Stimulated activated CD4-positive, alpha-beta T cell treated with anti-CD3 and anti-CD28 coated beads, Interleukin-2, amount 100 ng/mL, for 48 hours (primary cell): ENCODE measurements around the gene NUCKS1.
A peak's percentile ranks its signal among the peaks of the same experiment; 100 is the strongest.

Experiments used
- DNase-seq, 2 donors: peaks; one replicate each; pipeline ENCODE4 v3.0.0-alpha.2; 2020

The NUCKS1 gene, protein sequence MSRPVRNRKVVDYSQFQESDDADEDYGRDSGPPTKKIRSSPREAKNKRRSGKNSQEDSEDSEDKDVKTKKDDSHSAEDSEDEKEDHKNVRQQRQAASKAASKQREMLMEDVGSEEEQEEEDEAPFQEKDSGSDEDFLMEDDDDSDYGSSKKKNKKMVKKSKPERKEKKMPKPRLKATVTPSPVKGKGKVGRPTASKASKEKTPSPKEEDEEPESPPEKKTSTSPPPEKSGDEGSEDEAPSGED

GRCh38 chr1:205750138-205751035 is at the start of gene NUCKS1:
TSS of gene NUCKS1 (minus strand) at chr1:205750182. CDS start at chr1:205749973, 209 bp downstream.
- peak; percentile 87 to 91 for DNase-seq

- DNase-seq = no peak
Observed at GRCh38 chr1:205798577-205798976, 48.6 kb upstream of the NUCKS1 start.

GRCh38 chr1:205797168-205797567 is 47.2 kb upstream of the NUCKS1 start:
- no peak for DNase-seq

- no peak for DNase-seq
Observed at GRCh38 chr1:205794011-205794730, 44.2 kb upstream of the NUCKS1 start.

DNA sequence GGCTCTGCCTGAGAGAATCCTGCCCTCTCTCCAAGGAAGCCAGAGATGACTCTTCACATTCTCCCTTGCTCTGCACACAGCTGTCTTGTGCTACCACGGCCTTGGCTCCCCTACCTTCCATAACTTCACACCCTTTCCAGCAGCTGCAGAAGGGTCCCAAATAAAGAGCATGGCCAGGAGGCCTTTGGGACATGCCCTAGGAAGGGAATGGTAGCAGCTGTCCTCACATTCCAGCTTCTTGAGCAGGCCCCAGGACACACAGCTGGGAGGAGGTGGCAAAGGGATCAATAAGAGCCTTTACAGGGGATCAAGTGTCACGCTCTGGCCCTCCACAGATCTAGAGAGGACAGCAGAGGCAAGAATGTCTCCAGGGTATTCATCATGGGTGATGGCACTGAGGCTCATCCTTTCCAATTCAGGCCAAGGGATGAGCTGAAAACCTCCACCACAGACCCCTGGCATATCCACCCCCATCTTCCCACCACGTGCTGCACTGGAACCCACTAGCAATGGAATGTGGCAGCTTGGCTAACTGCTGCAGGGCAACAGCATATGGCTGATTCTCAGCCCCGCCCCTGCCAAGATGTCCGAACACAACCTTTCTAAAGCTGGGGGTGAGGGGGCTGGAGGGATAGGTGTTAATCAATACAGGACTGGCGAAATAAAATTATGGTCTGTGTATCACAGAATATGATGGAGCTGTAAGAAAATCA is 43.1 kb upstream of the NUCKS1 start:
- no peak for DNase-seq

DNA sequence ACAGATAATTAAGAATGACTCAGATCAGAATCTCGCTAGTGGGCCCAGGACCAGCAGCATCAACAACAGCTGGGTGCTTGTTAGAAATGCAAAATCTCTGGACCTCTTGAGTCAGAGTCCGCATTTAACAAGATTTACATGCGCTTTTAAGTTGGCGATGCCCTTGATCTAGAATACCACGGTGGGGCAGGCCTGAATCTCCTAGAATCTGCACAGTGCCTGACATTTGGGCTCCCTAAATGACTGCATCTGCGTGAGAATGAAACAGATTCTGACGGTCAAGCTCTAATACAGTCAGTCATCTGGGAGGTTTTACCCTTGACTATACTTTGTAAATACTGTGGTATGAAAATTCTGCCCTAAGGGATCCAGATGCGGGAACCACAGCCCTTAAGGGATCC is 42.5 kb upstream of the NUCKS1 start:
- no peak for DNase-seq

DNA sequence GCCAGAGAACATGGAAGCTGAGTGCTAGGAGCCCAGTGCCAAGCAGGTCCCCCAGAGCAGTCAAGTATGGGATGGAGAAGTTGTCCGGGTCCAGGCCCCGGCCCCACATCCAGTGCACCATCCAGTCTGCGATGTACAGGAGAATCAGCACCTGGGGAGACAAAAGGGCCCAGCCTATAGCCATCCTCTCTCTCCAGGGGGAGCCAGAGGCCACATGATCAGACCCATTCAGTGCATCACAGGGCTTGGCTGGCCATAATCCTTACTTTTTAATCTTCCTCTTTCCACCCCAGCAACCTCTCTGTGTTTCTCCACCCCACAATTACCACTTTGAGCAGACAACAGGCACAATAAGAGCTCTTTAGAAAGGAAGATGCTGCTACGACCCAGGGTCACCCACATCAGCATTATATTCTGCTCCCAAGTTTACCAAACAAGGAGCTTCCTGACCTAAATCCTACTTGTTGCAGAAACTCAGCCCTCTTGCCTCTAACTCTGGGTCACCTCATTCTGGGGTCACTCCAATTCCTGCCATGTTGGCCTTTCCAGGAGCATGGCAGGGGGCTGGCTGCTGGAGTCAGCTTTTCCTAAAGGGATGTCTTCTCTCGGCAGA is 41.7 kb upstream of the NUCKS1 start:
- DNase-seq = peak; percentile 45 to 50

DNA sequence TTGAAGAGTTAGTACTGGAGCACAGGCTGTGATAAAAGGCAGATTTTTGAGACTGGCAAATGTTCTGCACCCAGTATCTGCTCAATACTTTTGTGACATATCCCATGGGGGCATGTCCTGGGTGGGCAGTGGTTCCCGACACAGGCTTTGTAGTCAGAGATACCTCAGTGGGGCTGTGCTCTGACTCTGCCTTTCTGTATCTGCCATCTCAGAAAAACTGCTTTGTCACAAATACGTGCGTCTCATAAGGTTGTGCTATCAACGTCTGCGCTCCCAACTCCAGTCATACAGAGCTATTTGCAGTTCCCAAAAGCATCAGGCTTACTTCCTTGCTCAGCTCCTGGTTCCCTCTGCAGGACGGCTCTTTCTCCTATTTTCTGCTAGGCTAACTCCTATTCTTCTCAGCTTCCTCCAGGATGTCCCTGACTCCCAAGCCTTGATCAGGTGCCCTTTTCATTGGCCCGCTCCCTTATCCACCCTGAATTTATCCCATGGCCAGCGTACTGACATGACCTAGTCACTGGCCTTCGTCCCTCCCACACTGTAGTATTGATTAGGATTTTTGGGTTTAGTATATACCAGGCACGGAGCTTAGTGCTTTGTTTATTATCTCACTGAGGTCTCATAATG is 37.4 kb upstream of the NUCKS1 start:
- DNase-seq = no peak

- no peak for DNase-seq
Observed at GRCh38 chr1:205786601-205787000, 36.6 kb upstream of the NUCKS1 start.

DNA sequence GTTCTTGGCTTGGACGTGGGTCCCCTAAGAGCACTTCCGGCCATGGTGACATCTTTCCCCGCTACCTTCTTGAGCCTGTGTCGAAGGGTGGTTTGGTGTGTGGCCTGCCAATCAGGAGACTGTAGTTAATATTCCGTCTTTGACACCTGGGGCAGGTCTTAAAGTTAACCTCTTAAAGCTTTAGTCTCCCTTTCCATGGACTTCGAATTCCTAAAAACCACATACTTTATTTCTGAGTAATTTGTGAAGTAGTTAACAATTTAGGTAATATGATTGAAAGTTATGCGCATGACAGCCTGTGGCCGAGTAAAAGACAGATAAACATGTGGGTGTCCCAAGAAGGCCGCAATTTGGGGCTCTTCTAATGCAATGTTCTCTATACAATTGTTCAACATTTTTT is 35.5 kb upstream of the NUCKS1 start:
- no peak for DNase-seq

DNA sequence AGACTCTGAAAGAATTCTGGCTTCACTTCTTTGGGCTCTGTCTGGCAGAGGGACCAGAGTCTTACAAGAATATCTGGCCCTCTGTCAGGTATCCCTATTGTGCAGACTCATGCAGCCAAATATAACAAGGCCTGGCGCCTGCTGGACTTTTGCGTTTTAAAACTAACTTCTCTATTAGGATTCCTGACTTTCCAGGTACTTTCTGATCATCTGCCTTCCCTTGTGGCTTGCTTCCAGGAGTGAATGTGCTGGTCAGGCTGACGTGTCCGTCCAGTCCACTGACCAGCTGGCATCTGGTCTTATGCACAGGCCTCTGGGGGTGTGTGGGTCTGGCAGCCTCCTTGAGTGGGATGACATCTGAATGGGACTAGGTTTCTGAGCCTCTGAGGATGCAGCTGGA is 33.9 kb upstream of the NUCKS1 start:
- no peak for DNase-seq

DNA sequence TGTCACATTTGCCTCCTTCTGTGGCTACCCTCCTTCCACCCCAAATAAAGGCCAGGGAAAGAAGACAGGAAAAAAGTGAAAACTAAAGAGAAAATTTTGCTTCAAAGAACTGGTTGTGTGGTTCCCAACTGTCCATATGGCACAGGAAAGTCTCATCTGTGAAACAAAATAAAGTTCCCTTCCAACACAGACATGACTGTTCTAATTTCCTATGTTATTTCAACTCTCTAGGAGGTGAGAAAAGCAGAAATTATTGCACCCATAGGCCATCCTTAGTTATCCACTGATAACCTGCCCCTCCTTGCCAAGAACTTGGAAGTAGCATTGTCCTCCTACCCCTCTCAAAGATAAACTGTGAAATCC is 33.4 kb upstream of the NUCKS1 start:
- DNase-seq = no peak

DNA sequence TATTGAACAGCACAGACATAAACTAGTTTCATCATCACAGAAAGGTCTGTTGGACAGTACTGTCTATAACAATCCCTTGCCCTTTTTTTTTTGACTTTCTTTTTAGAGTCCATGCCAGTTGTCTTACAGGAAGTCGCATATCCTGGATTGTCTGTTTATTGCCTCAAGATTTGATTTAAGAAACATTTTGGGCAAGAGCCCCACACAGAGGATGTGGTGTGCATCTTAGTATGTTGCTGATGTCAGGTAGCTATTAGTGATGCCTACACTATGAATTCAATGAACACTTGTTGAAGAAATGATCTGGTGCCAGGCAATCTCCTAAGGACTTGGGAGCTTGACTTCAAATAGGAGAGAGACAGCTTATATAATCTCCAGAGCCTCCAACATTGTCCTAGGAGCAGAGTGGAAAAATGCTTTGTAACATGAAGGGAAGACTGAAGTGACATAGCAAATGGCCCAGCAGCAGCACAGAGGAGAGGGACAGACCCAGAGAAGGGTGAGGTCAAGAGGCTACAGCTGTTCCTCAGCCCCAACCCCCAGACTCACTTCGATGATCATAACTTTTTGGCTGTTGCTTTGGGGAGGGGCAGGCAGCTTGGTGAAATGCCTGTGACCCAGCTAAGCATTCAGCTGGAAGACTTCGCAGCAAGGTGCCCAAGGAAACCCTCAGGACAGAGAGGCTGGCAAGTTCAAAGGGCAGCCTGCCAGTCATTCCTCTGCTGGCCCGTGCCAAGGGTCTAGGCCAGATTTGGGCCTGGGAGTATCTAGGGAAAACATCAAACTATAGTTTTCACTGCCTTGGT is 32.8 kb upstream of the NUCKS1 start:
- DNase-seq = no peak

GRCh38 chr1:205780335-205780734 is 30.4 kb upstream of the NUCKS1 start:
- DNase-seq = no peak

GRCh38 chr1:205777994-205778393 is 28.0 kb upstream of the NUCKS1 start:
- no peak for DNase-seq

DNA sequence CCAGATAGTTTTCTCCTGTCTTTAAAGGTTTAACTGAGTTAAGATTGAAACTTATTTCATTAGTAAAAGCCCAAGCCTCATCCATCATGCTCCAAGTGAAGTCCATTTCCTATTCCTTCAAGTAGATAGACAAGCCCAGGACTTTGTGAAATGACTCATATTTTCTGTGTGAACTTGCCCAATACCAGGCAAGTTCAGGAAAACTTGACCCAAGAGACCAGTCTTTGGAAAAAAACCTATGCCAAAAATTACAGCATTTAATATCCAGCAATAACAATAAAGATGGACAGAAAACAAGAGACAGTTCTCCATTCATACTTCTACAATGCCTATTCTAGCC is 25.7 kb upstream of the NUCKS1 start:
- no peak for DNase-seq

DNA sequence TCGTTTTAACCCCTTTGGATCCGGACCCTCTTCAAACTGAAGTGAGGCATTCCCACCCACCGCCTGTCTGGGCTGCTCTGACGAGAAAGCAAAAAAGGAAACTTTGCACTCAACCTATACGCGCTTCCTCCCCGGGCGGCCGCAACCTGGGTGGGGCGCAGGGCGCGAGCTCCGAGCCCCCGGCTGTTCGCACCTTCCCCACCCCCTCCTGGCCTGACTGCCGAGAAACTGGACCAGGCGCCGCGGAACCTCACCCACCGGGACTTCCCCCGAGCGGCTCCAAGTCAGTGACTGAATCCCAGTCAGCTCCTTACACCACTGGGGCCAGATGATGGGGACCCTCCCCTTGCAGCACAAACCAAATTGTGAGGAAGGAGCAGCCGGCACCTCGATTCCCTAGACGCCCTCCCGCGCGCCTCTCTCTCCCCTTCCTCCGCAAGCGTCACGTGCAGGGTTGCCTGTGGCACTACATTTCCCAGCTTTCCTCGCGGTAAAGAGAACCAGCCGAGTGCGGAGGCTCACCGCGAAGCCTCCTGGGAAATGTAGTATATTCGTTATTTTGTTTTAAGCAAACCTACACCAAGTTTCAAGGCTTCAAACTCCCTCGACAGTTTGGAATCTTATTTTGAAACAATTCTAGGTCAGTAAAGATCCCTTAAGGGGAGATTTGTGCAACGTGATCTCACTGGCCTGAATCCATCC is 25.2 kb upstream of the NUCKS1 start, which contains the start of gene RAB29:
Gene RAB29, minus strand, starts transcription at position 468 of the 702 bp plus-strand sequence. CDS start 526 bp downstream, outside the sequence.
- peak; percentile 68 to 73 for DNase-seq

DNA sequence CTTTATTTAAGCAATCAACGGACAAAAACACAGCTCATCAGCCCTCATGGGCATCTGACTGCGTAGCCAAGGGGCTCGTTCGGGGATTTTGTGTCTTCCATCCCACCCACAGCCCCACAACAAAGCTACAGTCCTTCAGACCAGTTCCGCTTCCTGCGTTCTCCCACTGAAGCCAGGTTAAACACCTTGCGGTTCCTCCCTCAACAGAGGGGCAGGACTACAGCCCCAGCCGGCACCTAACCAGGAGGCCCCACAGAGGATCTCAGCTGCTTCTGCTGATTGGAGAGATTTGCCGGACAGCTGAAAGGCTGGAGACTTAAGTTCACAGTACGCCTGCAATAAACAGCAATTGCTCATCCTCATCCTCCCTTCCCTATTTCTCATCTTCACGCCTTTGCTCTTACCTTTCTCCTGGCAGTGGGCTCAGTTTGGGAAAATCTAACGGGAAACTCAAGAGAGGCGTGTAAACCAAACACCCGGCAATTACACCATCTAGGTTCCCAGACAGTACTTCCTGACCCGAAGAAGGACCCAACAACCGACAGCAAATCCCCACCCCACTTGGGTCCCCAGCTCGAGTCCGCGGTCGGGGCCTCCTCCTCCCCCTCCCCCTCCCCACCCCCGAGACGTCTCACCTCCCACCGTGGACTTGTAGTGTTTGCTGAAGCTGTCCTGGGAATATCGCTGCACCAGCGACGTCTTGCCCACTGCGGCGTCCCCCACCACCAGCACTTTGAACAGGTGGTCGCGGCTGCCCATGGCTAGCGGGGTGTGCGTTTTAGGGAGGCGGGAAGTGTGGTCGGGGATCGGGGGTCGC is 24.4 kb upstream of the NUCKS1 start:
- peak; percentile 12 to 27 for DNase-seq

DNA sequence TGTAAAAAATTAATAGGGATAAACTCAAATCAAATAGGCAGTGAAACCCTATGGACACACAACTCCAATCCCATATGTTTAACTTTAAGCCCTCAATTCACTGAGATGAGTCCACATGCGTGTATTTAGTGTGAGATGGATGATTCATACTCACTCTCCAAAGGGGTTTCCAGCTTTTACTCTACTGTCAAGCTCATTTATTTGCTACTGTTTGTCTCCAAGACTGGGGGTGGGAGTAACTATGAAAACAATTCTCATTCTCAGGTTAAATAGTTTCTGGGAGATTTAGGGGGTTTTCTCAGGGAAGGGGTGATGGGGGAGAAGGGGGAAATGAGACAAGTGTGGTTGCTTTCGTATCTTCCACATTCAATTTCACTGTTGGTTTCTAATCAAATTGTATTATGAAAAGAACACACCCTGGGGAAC is 22.6 kb upstream of the NUCKS1 start:
- DNase-seq = no peak

DNA sequence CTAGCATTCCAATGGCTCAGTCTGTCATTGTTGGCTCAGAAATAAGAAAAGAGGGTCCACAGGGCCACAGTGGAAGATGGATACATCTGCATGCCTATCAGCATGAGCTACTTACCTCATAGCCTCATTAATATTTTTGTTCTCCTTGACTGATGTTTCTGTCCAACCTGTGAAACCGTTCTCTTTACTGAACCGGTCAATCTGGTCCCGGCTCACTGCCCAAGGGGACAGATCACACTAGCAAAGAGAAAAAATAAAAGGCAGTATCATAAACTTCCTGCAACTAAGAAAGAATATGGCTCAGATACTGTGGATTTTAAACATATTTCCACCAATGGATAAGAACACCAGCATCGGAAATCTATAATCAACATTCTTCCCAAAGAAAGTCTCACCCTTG is 20.6 kb upstream of the NUCKS1 start:
- no peak for DNase-seq
